Measurements from ENCODE around the gene TMEM255B. TPM values are rescaled to one million over a fixed set of nuclear protein-coding genes. Genes with fewer than 3 reads are reported as not detected.

TMEM255B gene
- total and polyA plus RNA-seq, 4 donors, result 6.0 to 19.6 (median 14.8) TPM

GRCh38 chr13:113816946-113817859, 58.2 kb downstream of the TMEM255B start:
- peak; percentile 78 for TF ChIP-seq CTCF (IDR thresholded peaks at IDR 0.05; ENCODE audit: control extremely low read depth, extremely low read depth)
- Histone ChIP-seq H3K4me1 (ENCODE audit: control insufficient read depth in 5 of 5, insufficient read depth in 5 of 5, low read length in 5 of 5) (peaks cover 0 to 28% (median 14%) of the 10 kb centered on the region in 5 donors), H3K36me3 (ENCODE audit: control insufficient read depth in 4 of 4, insufficient read depth in 4 of 4, low read length in 4 of 4) (peaks cover 0 to 2% (median 0%) of the 10 kb centered on the region in 4 donors), H3K27ac (ENCODE audit: low read depth in 1 of 2, low read length in 1 of 2) (peak overlapping the region in 1 of 2 donors; percentile 44), H3K9me3 (ENCODE audit: control insufficient read depth in 4 of 4, insufficient read depth in 3 of 4, low read length in 3 of 4) (no peaks in the 10 kb centered on the region), H3K27me3 (ENCODE audit: control insufficient read depth in 3 of 3, insufficient read depth in 3 of 3, low read length in 2 of 3) (no peaks in the 10 kb centered on the region), H3K4me3 (no peak overlapping the region), H3K9ac (ENCODE audit: insufficient read depth in 1 of 2, low read length in 2 of 2) (no peak overlapping the region)
- DNase-seq, result peak; percentile 74 to 86 (median 86)
- 25% methylated on average over 21 to 24 of the region's 24 CpGs for WGBS, 2 donors
- peak; percentile 61 for ATAC-seq (ENCODE audit: insufficient read depth, low FRiP score)

DNA sequence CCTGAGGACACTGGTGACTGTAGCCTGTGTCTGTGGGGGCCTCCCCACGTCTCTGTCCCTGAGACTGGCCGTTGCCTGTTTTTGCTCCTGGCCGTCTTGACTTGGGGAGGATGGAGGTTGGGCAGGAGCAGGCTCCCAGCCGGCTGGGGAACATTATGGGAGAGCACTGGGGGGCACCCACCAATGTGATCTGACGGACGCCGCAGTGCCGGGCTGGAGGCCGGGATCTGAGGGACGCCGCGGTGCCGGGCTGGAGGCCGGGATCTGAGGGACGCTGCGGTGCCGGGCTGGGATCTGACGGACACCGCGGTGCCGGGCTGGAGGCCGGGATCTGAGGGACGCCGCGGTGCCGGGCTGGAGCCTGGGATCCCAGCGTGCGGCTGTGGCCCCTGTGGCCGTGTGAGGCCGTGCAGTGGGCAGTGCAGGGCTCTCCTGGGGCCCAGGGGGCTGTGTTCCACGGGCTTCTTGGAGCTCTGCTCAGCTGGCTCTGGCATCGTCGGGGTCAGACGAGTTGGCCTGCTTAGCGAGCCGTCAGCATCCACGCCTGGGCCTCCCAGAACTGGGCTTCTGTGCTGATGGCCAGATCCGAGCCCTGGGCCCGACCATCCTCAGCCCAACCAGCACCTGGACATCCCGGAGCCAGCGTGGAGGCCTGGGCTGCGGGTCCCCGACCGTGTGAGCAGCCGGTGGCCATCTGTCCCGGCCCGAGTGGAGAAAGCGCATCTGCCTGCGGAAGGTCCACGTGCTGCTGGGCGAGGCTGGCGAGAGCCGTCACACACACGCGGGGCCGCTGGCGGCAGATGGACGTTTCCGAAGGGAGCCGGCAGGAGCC, 59.0 kb downstream of the TMEM255B start:
- Histone ChIP-seq H3K27me3 (ENCODE audit: control insufficient read depth in 3 of 3, insufficient read depth in 3 of 3, low read length in 2 of 3) (no peaks in the 10 kb centered on the region), H3K4me1 (ENCODE audit: control insufficient read depth in 5 of 5, insufficient read depth in 5 of 5, low read length in 5 of 5) (peaks cover 0 to 25% (median 14%) of the 10 kb centered on the region in 5 donors), H3K4me3 (no peak overlapping the region), H3K9me3 (ENCODE audit: control insufficient read depth in 4 of 4, insufficient read depth in 3 of 4, low read length in 3 of 4) (no peaks in the 10 kb centered on the region), H3K27ac (ENCODE audit: low read depth in 1 of 2, low read length in 1 of 2) (peak overlapping the region in 1 of 2 donors; percentile 44), H3K9ac (ENCODE audit: insufficient read depth in 1 of 2, low read length in 2 of 2) (no peak overlapping the region), H3K36me3 (ENCODE audit: control insufficient read depth in 4 of 4, insufficient read depth in 4 of 4, low read length in 4 of 4) (peaks cover 0 to 7% (median 0%) of the 10 kb centered on the region in 4 donors)
- TF ChIP-seq CTCF (IDR thresholded peaks at IDR 0.05; ENCODE audit: control extremely low read depth, extremely low read depth), result no peak
- no peak for DNase-seq
- 74 to 75% methylated on average over 60 of the region's 60 CpGs for WGBS, 2 donors
- ATAC-seq (ENCODE audit: insufficient read depth, low FRiP score), result no peak

- Histone ChIP-seq H3K4me3 (no peak overlapping the region), H3K27ac (ENCODE audit: low read depth in 1 of 2, low read length in 1 of 2) (peak overlapping the region in 1 of 2 donors; percentile 44), H3K36me3 (ENCODE audit: control insufficient read depth in 4 of 4, insufficient read depth in 4 of 4, low read length in 4 of 4) (peaks cover 0 to 9% (median 0%) of the 10 kb centered on the region in 4 donors), H3K4me1 (ENCODE audit: control insufficient read depth in 5 of 5, insufficient read depth in 5 of 5, low read length in 5 of 5) (peaks cover 0 to 23% (median 13%) of the 10 kb centered on the region in 5 donors), H3K9ac (ENCODE audit: insufficient read depth in 1 of 2, low read length in 2 of 2) (no peak overlapping the region), H3K9me3 (ENCODE audit: control insufficient read depth in 4 of 4, insufficient read depth in 3 of 4, low read length in 3 of 4) (no peaks in the 10 kb centered on the region), H3K27me3 (ENCODE audit: control insufficient read depth in 3 of 3, insufficient read depth in 3 of 3, low read length in 2 of 3) (no peaks in the 10 kb centered on the region)
- ATAC-seq (ENCODE audit: insufficient read depth, low FRiP score) (no peak), DNase-seq (no peak)
- WGBS, 2 donors, result 84 to 91% methylated on average over 26 of the region's 26 CpGs
- TF ChIP-seq CTCF (IDR thresholded peaks at IDR 0.05; ENCODE audit: control extremely low read depth, extremely low read depth), result no peak
Observed at GRCh38 chr13:113818700-113819295, 59.8 kb downstream of the TMEM255B start.
